GM12874 (cell line): Measurements from ENCODE around the gene OR2M7.

ENCODE experiments used
- TF ChIP-seq, protein P1 (sequence below): IDR thresholded peaks from 2 replicates; pipeline ENCODE4 v1.5.1; 2011; ENCODE audit warnings: low read depth, mild to moderate bottlenecking, control low read depth, low read length, moderate library complexity; ENCODE audit not compliant: insufficient read depth

OR2M7 gene, protein sequence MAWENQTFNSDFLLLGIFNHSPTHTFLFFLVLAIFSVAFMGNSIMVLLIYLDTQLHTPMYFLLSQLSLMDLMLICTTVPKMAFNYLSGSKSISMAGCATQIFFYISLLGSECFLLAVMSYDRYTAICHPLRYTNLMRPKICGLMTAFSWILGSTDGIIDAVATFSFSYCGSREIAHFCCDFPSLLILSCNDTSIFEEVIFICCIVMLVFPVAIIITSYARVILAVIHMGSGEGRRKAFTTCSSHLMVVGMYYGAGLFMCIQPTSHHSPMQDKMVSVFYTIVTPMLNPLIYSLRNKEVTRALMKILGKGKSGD

DNA sequence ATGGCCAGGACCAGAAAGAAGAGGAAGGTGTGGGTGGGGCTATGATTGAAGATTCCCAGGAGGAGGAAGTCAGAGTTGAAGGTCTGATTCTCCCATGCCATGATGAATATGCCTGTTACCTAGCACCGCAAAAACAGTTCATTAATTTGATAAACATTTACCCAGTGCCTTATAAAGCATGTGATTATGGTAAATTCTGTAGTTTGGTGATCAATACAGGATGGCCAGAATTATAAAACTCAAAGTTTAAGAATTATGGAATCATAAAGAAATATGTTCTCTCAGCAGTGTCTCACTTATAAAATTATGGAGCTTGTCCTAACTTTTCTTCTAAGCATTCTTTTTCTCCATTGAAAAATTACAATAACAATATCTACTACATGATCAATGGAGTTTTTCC, at the start of gene OR2M7:
TSS of gene OR2M7 (minus strand) at position 101 of the 400 bp plus-strand sequence. CDS start at position 101, 0 bp downstream.
- TF ChIP-seq, protein P1, sequence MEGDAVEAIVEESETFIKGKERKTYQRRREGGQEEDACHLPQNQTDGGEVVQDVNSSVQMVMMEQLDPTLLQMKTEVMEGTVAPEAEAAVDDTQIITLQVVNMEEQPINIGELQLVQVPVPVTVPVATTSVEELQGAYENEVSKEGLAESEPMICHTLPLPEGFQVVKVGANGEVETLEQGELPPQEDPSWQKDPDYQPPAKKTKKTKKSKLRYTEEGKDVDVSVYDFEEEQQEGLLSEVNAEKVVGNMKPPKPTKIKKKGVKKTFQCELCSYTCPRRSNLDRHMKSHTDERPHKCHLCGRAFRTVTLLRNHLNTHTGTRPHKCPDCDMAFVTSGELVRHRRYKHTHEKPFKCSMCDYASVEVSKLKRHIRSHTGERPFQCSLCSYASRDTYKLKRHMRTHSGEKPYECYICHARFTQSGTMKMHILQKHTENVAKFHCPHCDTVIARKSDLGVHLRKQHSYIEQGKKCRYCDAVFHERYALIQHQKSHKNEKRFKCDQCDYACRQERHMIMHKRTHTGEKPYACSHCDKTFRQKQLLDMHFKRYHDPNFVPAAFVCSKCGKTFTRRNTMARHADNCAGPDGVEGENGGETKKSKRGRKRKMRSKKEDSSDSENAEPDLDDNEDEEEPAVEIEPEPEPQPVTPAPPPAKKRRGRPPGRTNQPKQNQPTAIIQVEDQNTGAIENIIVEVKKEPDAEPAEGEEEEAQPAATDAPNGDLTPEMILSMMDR: no peak

DNA sequence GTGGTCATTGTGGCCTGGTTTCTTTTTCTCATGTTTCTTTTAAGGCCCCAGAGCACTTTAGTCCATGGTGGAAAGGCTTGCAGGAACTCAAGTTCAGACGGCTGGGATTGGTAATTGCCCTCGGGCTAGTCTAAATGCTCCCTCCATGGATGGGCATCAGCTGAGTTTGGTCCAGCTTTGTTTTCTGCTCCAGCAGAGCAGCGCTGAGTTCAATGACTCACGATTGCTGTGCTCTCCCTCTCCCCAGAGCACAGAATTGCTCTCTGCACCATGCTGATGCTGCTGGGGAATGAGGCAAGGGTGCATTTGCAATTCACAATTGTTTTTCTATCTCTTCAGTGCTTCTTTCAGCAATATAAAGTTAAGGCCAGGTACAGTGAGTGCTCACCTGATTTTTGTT, 49.4 kb upstream of the OR2M7 start:
- TF ChIP-seq, protein P1: no peak

DNA sequence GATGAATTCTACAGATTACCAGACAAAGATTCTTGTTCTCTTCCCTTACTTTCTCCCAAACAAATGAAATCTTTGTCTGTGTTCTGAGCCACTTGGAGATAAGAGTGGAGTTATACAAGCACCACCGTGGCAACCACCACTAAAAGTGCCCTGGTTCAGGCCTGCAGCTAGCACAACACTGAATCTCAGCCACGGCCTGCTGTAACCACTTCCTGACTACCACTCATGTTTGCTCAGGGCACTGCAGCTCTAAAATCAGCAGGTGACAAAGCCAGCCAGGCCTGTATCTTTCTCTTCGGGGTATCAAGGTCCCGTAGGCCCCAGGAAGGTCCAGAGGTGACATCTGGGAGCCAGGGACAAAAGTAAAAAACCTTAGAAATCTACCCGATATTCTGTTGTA, 48.0 kb upstream of the OR2M7 start:
- TF ChIP-seq, protein P1: no peak

DNA sequence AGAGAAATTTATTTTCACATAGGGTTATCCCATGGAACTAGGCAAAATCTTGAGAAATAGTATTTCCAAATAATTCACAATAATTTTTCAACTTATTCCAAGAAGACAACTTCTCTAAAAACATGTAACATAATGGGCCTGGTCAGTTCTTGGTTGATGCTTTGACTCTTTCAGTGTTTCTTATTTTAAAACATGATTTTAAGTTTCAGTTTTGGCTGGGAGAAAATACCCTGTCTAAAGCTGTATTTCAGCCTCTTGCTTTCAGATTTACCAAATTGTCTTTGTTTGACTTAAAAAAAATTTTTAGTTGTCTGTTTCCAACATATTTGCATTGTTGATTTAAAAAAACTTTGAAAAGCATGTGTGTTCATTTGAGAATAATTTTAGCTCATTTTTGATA, 42.2 kb upstream of the OR2M7 start:
- TF ChIP-seq, protein P1: no peak

DNA sequence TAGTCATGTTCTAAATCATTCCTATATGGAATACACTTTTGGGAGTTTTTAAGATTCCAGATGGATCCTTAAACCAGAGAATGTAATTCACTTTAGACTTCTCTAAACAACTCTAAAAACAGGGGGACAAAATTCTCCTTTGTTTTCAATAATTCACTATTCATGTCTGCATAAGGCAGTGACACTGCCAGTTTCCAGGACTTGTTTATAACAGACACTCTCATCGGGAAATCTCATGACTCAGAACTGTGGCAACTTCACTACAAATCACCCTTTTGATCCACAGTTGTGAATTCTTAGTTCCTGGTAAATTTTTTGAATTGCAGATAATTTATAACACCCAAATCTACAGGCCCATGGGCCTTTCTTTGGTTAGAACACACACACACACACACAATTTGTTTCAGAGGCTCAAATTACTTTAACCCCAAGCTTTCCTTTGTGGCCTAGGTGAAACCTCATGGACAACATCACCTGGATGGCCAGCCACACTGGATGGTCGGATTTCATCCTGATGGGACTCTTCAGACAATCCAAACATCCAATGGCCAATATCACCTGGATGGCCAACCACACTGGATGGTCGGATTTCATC, 36.9 kb upstream of the OR2M7 start, which contains the start of gene OR2T4:
TSS of gene OR2T4 (plus strand) at position 545 of the 595 bp plus-strand sequence. CDS start at position 545, 0 bp downstream.
- TF ChIP-seq, protein P1: no peak

DNA sequence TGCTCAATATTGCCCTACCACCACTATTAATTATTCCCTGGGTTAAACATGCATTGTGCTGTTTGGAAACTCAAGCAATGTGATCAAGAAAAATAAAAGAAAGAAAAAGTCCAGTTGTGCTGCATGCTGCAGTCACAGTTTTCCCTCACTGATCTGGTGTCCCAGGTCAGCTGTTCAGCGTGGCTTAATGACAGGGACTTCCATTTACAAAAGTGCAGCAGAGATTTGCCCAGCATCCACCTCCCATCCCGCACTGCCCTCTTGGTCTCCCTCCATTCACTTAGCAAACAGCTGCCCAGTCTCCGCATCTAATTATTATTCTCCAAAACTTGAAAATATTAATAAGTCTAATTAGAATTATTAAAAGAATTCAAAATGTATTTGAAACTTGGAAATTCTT, 35.0 kb upstream of the OR2M7 start:
- TF ChIP-seq, protein P1: no peak

DNA sequence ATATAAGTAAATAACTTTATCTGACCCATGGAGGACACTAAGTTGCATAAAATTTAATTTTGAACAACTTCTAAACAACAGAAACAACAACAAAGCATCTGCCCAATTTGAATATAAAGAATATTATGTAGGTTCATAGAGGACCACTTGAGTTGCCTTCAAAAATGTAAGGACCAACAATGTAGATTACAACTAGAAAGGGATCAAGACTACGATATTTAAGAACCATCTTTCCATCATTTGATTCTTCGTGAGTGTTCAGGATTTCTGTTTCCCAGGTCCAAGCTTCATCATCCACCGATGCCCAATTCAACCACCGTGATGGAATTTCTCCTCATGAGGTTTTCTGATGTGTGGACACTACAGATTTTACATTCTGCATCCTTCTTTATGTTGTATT, 24.1 kb upstream of the OR2M7 start, which contains the start of gene OR14C36:
TSS of gene OR14C36 (plus strand) at position 301 of the 400 bp plus-strand sequence. CDS start at position 301, 0 bp downstream.
- TF ChIP-seq, protein P1: no peak
